Vagina (tissue), 2 donors: Measurements from ENCODE around the gene TMEM255B. TPM values are rescaled to one million over a fixed set of nuclear protein-coding genes. Genes with fewer than 3 reads are reported as not detected.
"Not testable (repeated sequence)": the region's sequence is repeated elsewhere in the genome, so short reads cannot be mapped to it uniquely, and the experiment has no call there.

Experiments
- DNase-seq, 2 donors: peaks; one replicate each; pipeline ENCODE4 v3.0.0-alpha.2; 2017; ENCODE audit errors: extremely low spot score in 2 of 2
- H3K27ac ChIP-seq: fragments of 200-600 bp; sonication (generic); one replicate; pipeline ENCODE4 v1.5.1; 2019
- H3K27me3 ChIP-seq: fragments of 200-600 bp; sonication (generic); one replicate; pipeline ENCODE4 v1.5.1; 2019
- H3K36me3 ChIP-seq, 2 donors: fragments of 200-600 bp; sonication (generic); one replicate each; pipeline ENCODE4 v1.5.1; 2017 to 2019
- H3K4me1 ChIP-seq: fragments of 200-600 bp; sonication (generic); one replicate; pipeline ENCODE4 v1.5.1; 2019
- H3K4me3 ChIP-seq, 2 donors: fragments of 200-600 bp; sonication (generic); 1 replicate in 1 of 2; 2 replicates in 1 of 2; pipeline ENCODE4 v1.5.1; 2016 to 2019
- H3K9me3 ChIP-seq: fragments of 200-600 bp; sonication (generic); one replicate; pipeline ENCODE4 v1.5.1; 2019
- POLR2A ChIP-seq, 2 donors: fragments of 450-650 bp; IDR thresholded peaks; one replicate each; pipeline ENCODE4 v1.6.1; 2017; ENCODE audit warnings: antibody characterized with exemption in 2 of 2, mild to moderate bottlenecking in 2 of 2, moderate library complexity in 2 of 2
- POLR2AphosphoS5 ChIP-seq, 2 donors: sonication (generic); formaldehyde crosslinking; IDR thresholded peaks; one replicate each; pipeline ENCODE4 v1.9.0; 2017; ENCODE audit warnings: antibody characterized with exemption in 2 of 2, mild to moderate bottlenecking in 2 of 2, low read depth in 1 of 2; ENCODE audit not compliant: insufficient read depth in 1 of 2
- intact Hi-C: fragments of 100-400 bp; cut with DNase I; formaldehyde crosslinking; loops from one replicate; pipeline ENCODE4 v1.15.1; 2023
- total RNA-seq: library from RNA; depleted of rRNA; stranded (reverse); fragments of >200 nt; gene quantifications from one replicate; pipeline ENCODE4 v1.2.3, GENCODE V29; 2016
- TF ChIP-seq, protein P1 (sequence below), 3 experiments: fragments of 450-650 bp in 2 of 3; fragments of 200-600 bp in 1 of 3; sonication (generic) in 1 of 3; IDR thresholded peaks; one replicate each; pipeline ENCODE4 v1.5.1; 2017 to 2019; ENCODE audit warnings: antibody characterized with exemption in 3 of 3, mild to moderate bottlenecking in 2 of 3, moderate library complexity in 2 of 3

Gene TMEM255B
- total RNA-seq, 1 donor from 2014 or later = 6.4 TPM

- TF ChIP-seq, protein P1, sequence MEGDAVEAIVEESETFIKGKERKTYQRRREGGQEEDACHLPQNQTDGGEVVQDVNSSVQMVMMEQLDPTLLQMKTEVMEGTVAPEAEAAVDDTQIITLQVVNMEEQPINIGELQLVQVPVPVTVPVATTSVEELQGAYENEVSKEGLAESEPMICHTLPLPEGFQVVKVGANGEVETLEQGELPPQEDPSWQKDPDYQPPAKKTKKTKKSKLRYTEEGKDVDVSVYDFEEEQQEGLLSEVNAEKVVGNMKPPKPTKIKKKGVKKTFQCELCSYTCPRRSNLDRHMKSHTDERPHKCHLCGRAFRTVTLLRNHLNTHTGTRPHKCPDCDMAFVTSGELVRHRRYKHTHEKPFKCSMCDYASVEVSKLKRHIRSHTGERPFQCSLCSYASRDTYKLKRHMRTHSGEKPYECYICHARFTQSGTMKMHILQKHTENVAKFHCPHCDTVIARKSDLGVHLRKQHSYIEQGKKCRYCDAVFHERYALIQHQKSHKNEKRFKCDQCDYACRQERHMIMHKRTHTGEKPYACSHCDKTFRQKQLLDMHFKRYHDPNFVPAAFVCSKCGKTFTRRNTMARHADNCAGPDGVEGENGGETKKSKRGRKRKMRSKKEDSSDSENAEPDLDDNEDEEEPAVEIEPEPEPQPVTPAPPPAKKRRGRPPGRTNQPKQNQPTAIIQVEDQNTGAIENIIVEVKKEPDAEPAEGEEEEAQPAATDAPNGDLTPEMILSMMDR (IDR thresholded peaks at IDR 0.05) = no peak
- no peak for TF ChIP-seq POLR2A (IDR thresholded peaks at IDR 0.05)
- no peak for TF ChIP-seq POLR2AphosphoS5 (IDR thresholded peaks at IDR 0.05; ENCODE audit: insufficient read depth in 1 of 2, low read depth in 1 of 2)
- no peaks in the 10 kb centered on the region for H3K27me3 ChIP-seq
- H3K36me3 ChIP-seq = peaks cover 0 to 32% of the 10 kb centered on the region in 2 donors
- DNase-seq = no peak
- peak overlapping the region; percentile 93 for H3K27ac ChIP-seq
- intact Hi-C loops = loop anchor here (2.0 to 5.0 kb wide), 2 partner anchors 83 to 105 kb away; no protein-coding TSS in a partner anchor
- H3K4me1 ChIP-seq = peaks cover 58% of the 10 kb centered on the region
- H3K9me3 ChIP-seq = no peaks in the 10 kb centered on the region
- H3K4me3 ChIP-seq = no peak overlapping the region
These were observed 62.8 kb downstream of the TMEM255B start for GRCh38 chr13:113821847-113822246.

- no peak overlapping the region for H3K4me3 ChIP-seq
- H3K36me3 ChIP-seq = peaks cover 0 to 36% of the 10 kb centered on the region in 2 donors
- H3K9me3 ChIP-seq = no peaks in the 10 kb centered on the region
- H3K27ac ChIP-seq = peak overlapping the region; percentile 93
- TF ChIP-seq, protein P1 (IDR thresholded peaks at IDR 0.05) = no peak
- TF ChIP-seq POLR2AphosphoS5 (IDR thresholded peaks at IDR 0.05; ENCODE audit: insufficient read depth in 1 of 2, low read depth in 1 of 2) (no peak), POLR2A (IDR thresholded peaks at IDR 0.05) (no peak)
- H3K27me3 ChIP-seq = no peaks in the 10 kb centered on the region
- intact Hi-C loops = loop anchor here (5.0 kb wide), 1 partner anchor 105 kb away; no protein-coding TSS in a partner anchor
- no peak for DNase-seq
- peaks cover 54% of the 10 kb centered on the region for H3K4me1 ChIP-seq
These were observed 63.2 kb downstream of the TMEM255B start for GRCh38 chr13:113822266-113822665.

GRCh38 chr13:113822956-113823744, 64.1 kb downstream of the TMEM255B start:
- Histone ChIP-seq H3K27ac (peak overlapping the region; percentile 93), H3K9me3 (no peaks in the 10 kb centered on the region), H3K4me1 (peaks cover 45% of the 10 kb centered on the region), H3K36me3 (peaks cover 0 to 45% of the 10 kb centered on the region in 2 donors), H3K4me3 (no peak overlapping the region), H3K27me3 (no peaks in the 10 kb centered on the region)
- TF ChIP-seq POLR2A (IDR thresholded peaks at IDR 0.05) (no peak), POLR2AphosphoS5 (IDR thresholded peaks at IDR 0.05; ENCODE audit: insufficient read depth in 1 of 2, low read depth in 1 of 2) (no peak)
- TF ChIP-seq, protein P1 (IDR thresholded peaks at IDR 0.05) = no peak
- no peak for DNase-seq
- intact Hi-C loops = loop anchor here (5.0 kb wide), 1 partner anchor 104 kb away; no protein-coding TSS in a partner anchor

GRCh38 chr13:113823771-113824170, 64.7 kb downstream of the TMEM255B start:
- peaks cover 0 to 49% of the 10 kb centered on the region in 2 donors for H3K36me3 ChIP-seq
- H3K4me1 ChIP-seq = peaks cover 39% of the 10 kb centered on the region
- H3K4me3 ChIP-seq = no peak overlapping the region
- TF ChIP-seq, protein P1 (IDR thresholded peaks at IDR 0.05) = no peak
- H3K27me3 ChIP-seq = no peaks in the 10 kb centered on the region
- no peaks in the 10 kb centered on the region for H3K9me3 ChIP-seq
- intact Hi-C loops = loop anchor here (5.0 kb wide), 1 partner anchor 104 kb away; no protein-coding TSS in a partner anchor
- no peak overlapping the region for H3K27ac ChIP-seq
- DNase-seq = no peak

GRCh38 chr13:113825841-113826240, 66.8 kb downstream of the TMEM255B start:
- no peak for DNase-seq
- no peak overlapping the region for H3K27ac ChIP-seq
- no peaks in the 10 kb centered on the region for H3K9me3 ChIP-seq
- TF ChIP-seq POLR2A (IDR thresholded peaks at IDR 0.05) = no peak
- peak in 1 of 2 donors; percentile 24 for TF ChIP-seq POLR2AphosphoS5 (IDR thresholded peaks at IDR 0.05; ENCODE audit: insufficient read depth in 1 of 2, low read depth in 1 of 2)
- peaks cover 0 to 49% of the 10 kb centered on the region in 2 donors for H3K36me3 ChIP-seq
- no peaks in the 10 kb centered on the region for H3K27me3 ChIP-seq
- peaks cover 20% of the 10 kb centered on the region for H3K4me1 ChIP-seq
- H3K4me3 ChIP-seq = no peak overlapping the region
- intact Hi-C loops = no loop called here

GRCh38 chr13:113826446-113826845, 67.4 kb downstream of the TMEM255B start:
- Histone ChIP-seq H3K4me1 (peaks cover 14% of the 10 kb centered on the region), H3K36me3 (peaks cover 0 to 49% of the 10 kb centered on the region in 2 donors), H3K27ac (peak overlapping the region; percentile 39)
- H3K27me3 ChIP-seq, intact Hi-C loops, DNase-seq, H3K9me3 ChIP-seq, H3K4me3 ChIP-seq: not testable (repeated sequence)
